Loucy (cell line): ENCODE measurements around the gene VANGL2.

Experiments
- H2AFZ ChIP-seq: fragments of 200-600 bp; sonication (generic); 2 replicates; pipeline ENCODE4 v1.6.0; 2016; ENCODE audit warnings: antibody characterized with exemption, mild to moderate bottlenecking, low read length, moderate library complexity
- H3F3A ChIP-seq: fragments of 200-600 bp; 2 replicates; pipeline ENCODE4 v1.6.0; 2016; ENCODE audit warnings: antibody characterized with exemption, low read depth, mild to moderate bottlenecking
- H3K27me3 ChIP-seq: fragments of 200-600 bp; sonication (generic); 2 replicates; pipeline ENCODE4 v1.6.1; 2014; ENCODE audit warnings: low read length, mild to moderate bottlenecking; ENCODE audit not compliant: insufficient read depth, poor library complexity, severe bottlenecking
- H3K36me3 ChIP-seq: fragments of 200-600 bp; sonication (generic); 2 replicates; pipeline ENCODE4 v1.6.1; 2016; ENCODE audit warnings: low read length; ENCODE audit not compliant: insufficient read depth
- H3K4me1 ChIP-seq: fragments of 200-600 bp; sonication (generic); 2 replicates; pipeline ENCODE4 v1.5.1; 2014; ENCODE audit warnings: low read length, mild to moderate bottlenecking; ENCODE audit not compliant: insufficient read depth, poor library complexity, severe bottlenecking
- H3K4me2 ChIP-seq: fragments of 200-600 bp; sonication (generic); 2 replicates; pipeline ENCODE4 v1.6.0; 2014; ENCODE audit warnings: antibody characterized with exemption, low read length, low read depth, mild to moderate bottlenecking; ENCODE audit not compliant: poor library complexity, severe bottlenecking
- H3K4me3 ChIP-seq: fragments of 200-600 bp; sonication (generic); 2 replicates; pipeline ENCODE4 v1.5.1; 2014; ENCODE audit warnings: low read length, mild to moderate bottlenecking, mixed read lengths; ENCODE audit not compliant: poor library complexity, severe bottlenecking
- H3K79me2 ChIP-seq: fragments of 200-600 bp; sonication (generic); 2 replicates; pipeline ENCODE4 v1.6.1; 2014; ENCODE audit warnings: low read length; ENCODE audit not compliant: insufficient read depth
- H3K9ac ChIP-seq: fragments of 200-600 bp; sonication (generic); 2 replicates; pipeline ENCODE4 v1.6.0; 2014; ENCODE audit warnings: mild to moderate bottlenecking, low read depth, low read length, moderate library complexity; ENCODE audit not compliant: poor library complexity, severe bottlenecking
- H3K9me2 ChIP-seq: fragments of 200-600 bp; sonication (generic); replicated peaks from 2 replicates; pipeline ENCODE4 v1.6.1; 2016; ENCODE audit warnings: low read depth, low read length, mixed read lengths
- H3K9me3 ChIP-seq: fragments of 200-600 bp; sonication (generic); 2 replicates; pipeline ENCODE4 v1.6.1; 2014; ENCODE audit warnings: mild to moderate bottlenecking, antibody characterized with exemption, low read length, low read depth; ENCODE audit not compliant: insufficient read depth
- H4K20me1 ChIP-seq: fragments of 200-600 bp; sonication (generic); 2 replicates; pipeline ENCODE4 v1.6.0; 2014; ENCODE audit warnings: antibody characterized with exemption, low read length, mild to moderate bottlenecking; ENCODE audit not compliant: insufficient read depth, poor library complexity, severe bottlenecking
- EZH2phosphoT487 ChIP-seq: fragments of 200-600 bp; IDR thresholded peaks from 2 replicates; pipeline ENCODE4 v1.6.1; 2018; ENCODE audit warnings: antibody characterized with exemption, mild to moderate bottlenecking, moderate library complexity, borderline replicate concordance
- TF ChIP-seq, protein P1 (sequence below): fragments of 200-600 bp; sonication (generic); conservative IDR thresholded peaks from 2 replicates; pipeline ENCODE4 v1.5.1; 2014; ENCODE audit warnings: mild to moderate bottlenecking, antibody characterized with exemption, low read length

The VANGL2 gene

DNA sequence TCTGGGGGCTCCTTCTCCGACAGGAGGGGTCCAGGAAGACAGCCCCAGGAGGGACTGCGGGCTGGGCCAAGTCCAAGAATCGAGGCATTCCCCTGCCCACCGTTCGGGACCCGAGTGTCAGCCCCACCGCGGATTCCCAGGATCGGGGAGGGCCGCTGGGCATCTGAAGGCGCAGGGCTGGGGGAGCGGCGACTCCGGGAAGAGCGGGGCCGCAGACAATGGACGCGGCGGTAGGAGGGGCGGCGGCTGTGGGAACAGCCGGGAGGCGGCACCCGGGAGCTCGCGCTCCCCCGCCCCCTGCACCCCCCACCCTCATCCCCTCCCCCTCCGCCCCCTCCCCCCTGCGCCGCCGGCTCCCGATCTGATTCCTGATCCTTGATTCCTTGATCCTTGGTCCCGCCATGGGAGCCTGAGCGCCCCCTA, at the start of gene VANGL2:
TSS of gene VANGL2 (plus strand) at position 342 of the 423 bp plus-strand sequence. CDS start 15,274 bp downstream, outside the sequence.
- TF ChIP-seq EZH2phosphoT487: no peak
- TF ChIP-seq, protein P1, sequence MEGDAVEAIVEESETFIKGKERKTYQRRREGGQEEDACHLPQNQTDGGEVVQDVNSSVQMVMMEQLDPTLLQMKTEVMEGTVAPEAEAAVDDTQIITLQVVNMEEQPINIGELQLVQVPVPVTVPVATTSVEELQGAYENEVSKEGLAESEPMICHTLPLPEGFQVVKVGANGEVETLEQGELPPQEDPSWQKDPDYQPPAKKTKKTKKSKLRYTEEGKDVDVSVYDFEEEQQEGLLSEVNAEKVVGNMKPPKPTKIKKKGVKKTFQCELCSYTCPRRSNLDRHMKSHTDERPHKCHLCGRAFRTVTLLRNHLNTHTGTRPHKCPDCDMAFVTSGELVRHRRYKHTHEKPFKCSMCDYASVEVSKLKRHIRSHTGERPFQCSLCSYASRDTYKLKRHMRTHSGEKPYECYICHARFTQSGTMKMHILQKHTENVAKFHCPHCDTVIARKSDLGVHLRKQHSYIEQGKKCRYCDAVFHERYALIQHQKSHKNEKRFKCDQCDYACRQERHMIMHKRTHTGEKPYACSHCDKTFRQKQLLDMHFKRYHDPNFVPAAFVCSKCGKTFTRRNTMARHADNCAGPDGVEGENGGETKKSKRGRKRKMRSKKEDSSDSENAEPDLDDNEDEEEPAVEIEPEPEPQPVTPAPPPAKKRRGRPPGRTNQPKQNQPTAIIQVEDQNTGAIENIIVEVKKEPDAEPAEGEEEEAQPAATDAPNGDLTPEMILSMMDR: no peak
- Histone ChIP-seq H2AFZ (peak within 1 kb of the TSS; percentile 97), H3K4me2 (peak within 1 kb of the TSS; percentile 83), H3K9ac (peak within 1 kb of the TSS; percentile 86), H3K27me3 (no peaks in the 10 kb centered on the region), H3K4me3 (peak within 1 kb of the TSS; percentile 84), H3K4me1 (peaks cover 9% of the 10 kb centered on the region), H3K36me3 (no peaks in the 10 kb centered on the region), H4K20me1 (no peaks in the 10 kb centered on the region), H3K9me3 (no peaks in the 10 kb centered on the region), H3F3A (no peaks in the 10 kb centered on the region), H3K79me2 (no peaks in the 10 kb centered on the region), H3K9me2 (no peaks in the 10 kb centered on the region)

DNA sequence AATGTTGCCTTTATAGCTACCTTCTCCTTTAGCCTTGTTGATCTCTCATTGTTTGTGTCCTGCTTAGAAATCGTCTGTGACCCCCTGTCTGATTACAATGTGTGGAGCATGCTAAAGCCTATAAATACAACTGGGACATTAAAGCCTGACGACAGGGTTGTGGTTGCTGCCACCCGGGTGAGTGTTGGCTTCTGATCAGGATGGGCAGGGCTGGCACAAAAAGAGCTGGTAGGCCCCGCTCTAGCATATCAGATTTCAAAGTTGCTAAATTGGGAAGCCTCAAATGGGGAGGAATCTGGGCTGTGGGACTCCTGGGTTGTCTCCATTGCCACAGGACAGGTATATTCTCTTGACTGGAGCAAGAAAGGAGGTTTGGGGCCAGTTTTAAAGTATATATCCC, 48.7 kb upstream of the VANGL2 start:
- Histone ChIP-seq H2AFZ (no peak overlapping the region), H3K4me2 (no peak overlapping the region), H3K9me2 (no peaks in the 10 kb centered on the region), H3K9me3 (no peaks in the 10 kb centered on the region), H3K4me3 (no peak overlapping the region), H3K9ac (no peak overlapping the region), H3K4me1 (no peaks in the 10 kb centered on the region), H3K36me3 (peaks cover 83% of the 10 kb centered on the region; the same call in 1 of the 2 replicates), H3K79me2 (peaks cover 4% of the 10 kb centered on the region; the same call in 1 of the 2 replicates), H4K20me1 (no peaks in the 10 kb centered on the region), H3K27me3 (no peaks in the 10 kb centered on the region), H3F3A (no peaks in the 10 kb centered on the region)
- TF ChIP-seq EZH2phosphoT487: no peak
- TF ChIP-seq, protein P1: no peak

DNA sequence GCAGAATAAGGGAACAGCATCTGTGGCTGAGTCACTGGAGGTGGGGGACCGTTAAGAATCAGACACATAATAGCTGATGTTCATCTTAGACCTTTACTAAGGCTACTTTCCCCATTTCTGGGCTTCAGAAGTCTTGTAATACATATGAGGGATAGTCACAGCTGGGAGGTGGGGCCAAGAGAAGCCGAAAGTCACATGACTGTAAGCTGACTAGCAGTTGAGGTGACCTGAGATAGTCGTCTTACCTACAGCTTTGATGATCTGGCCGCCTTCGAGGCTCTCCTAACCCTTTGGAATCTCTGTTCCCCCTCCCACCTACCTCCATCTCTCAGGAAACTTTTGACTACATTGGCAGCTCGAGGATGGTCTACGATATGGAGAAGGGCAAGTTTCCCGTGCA, 47.8 kb upstream of the VANGL2 start:
- H3K9me2 ChIP-seq: no peaks in the 10 kb centered on the region
- no peaks in the 10 kb centered on the region for H3K4me1 ChIP-seq
- no peaks in the 10 kb centered on the region for H3K9me3 ChIP-seq
- no peaks in the 10 kb centered on the region for H3F3A ChIP-seq
- H4K20me1 ChIP-seq: no peaks in the 10 kb centered on the region
- H3K27me3 ChIP-seq: no peaks in the 10 kb centered on the region
- no peak overlapping the region for H3K4me3 ChIP-seq
- H3K79me2 ChIP-seq: 0 out of 2 replicates have a peak, but pooled peaks cover 3% of the 10 kb centered on the region
- H3K36me3 ChIP-seq: peaks cover 90% of the 10 kb centered on the region; the same call in 1 of the 2 replicates
- TF ChIP-seq, protein P1: no peak
- no peak for TF ChIP-seq EZH2phosphoT487
- H3K9ac ChIP-seq: no peak overlapping the region
- no peak overlapping the region for H3K4me2 ChIP-seq
- H2AFZ ChIP-seq: no peak overlapping the region
